SK-N-SH treated with all-trans-retinoic acid at 6 μM for 48 hours (cell line): ENCODE data around the gene TMEM214.

Source experiments
- ARNTL ChIP-seq: fragments of 450-650 bp; formaldehyde crosslinking; IDR thresholded peaks from 2 replicates; pipeline ENCODE4 v1.5.0; 2020; ENCODE audit warnings: low read depth, mild to moderate bottlenecking, moderate library complexity, borderline replicate concordance
- CSDC2 ChIP-seq: fragments of 250-450 bp; sonication (Bioruptor Pico); IDR thresholded peaks from 2 replicates; pipeline ENCODE4 v1.5.0; 2020; ENCODE audit warnings: mild to moderate bottlenecking, moderate library complexity
- GLIS3 ChIP-seq: fragments of 250-450 bp; sonication (Bioruptor Pico); IDR thresholded peaks from 2 replicates; pipeline ENCODE4 v1.5.0; 2020; ENCODE audit warnings: mild to moderate bottlenecking, moderate library complexity
- ISL1 ChIP-seq: fragments of 250-450 bp; sonication (Bioruptor Pico); IDR thresholded peaks from 2 replicates; pipeline ENCODE4 v2.1.2; 2022; ENCODE audit warnings: mild to moderate bottlenecking, moderate library complexity
- OSR1 ChIP-seq: fragments of 250-450 bp; sonication (Bioruptor Pico); IDR thresholded peaks from 2 replicates; pipeline ENCODE4 v1.8.0; 2022; ENCODE audit warnings: moderate library complexity, mild to moderate bottlenecking, inconsistent platforms
- PPARA ChIP-seq: fragments of 250-450 bp; sonication (Bioruptor Pico); IDR thresholded peaks from 2 replicates; pipeline ENCODE4 v1.5.0; 2020; ENCODE audit warnings: mild to moderate bottlenecking, borderline replicate concordance
- RARB ChIP-seq: fragments of 250-450 bp; sonication (Bioruptor Pico); IDR thresholded peaks from 2 replicates; pipeline ENCODE4 v1.8.0; 2021; ENCODE audit warnings: mild to moderate bottlenecking, moderate library complexity
- SNAI2 ChIP-seq: fragments of 250-450 bp; sonication (Bioruptor Pico); IDR thresholded peaks from 2 replicates; pipeline ENCODE4 v1.5.0; 2020; ENCODE audit warnings: mild to moderate bottlenecking, moderate library complexity
- TOX ChIP-seq: fragments of 250-450 bp; sonication (Bioruptor Pico); IDR thresholded peaks from 2 replicates; pipeline ENCODE4 v1.8.0; 2021; ENCODE audit warnings: mild to moderate bottlenecking, moderate library complexity, borderline replicate concordance
- ZFP30 ChIP-seq: fragments of 450-650 bp; formaldehyde crosslinking; IDR thresholded peaks from 2 replicates; pipeline ENCODE4 v1.5.0; 2022; ENCODE audit warnings: mild to moderate bottlenecking, moderate library complexity
- ZNF565 ChIP-seq: fragments of 450-650 bp; formaldehyde crosslinking; conservative IDR thresholded peaks from 2 replicates; pipeline ENCODE4 v1.5.0; 2020; ENCODE audit warnings: low read depth, mild to moderate bottlenecking, moderate library complexity
- TF ChIP-seq, protein P1 (sequence below): fragments of 250-450 bp; sonication (Bioruptor Pico); IDR thresholded peaks from 2 replicates; pipeline ENCODE4 v1.5.0; 2020; ENCODE audit warnings: mild to moderate bottlenecking, moderate library complexity
- TF ChIP-seq, protein P2 (sequence below): fragments of 250-450 bp; sonication (Bioruptor Pico); IDR thresholded peaks from 2 replicates; pipeline ENCODE4 v1.8.0; 2020; ENCODE audit warnings: mild to moderate bottlenecking, moderate library complexity, borderline replicate concordance
- TF ChIP-seq, protein P3 (sequence below): fragments of 250-450 bp; sonication (Bioruptor Pico); IDR thresholded peaks from 2 replicates; pipeline ENCODE4 v1.5.1; 2020; ENCODE audit warnings: low read depth, mild to moderate bottlenecking, moderate library complexity

DNA sequence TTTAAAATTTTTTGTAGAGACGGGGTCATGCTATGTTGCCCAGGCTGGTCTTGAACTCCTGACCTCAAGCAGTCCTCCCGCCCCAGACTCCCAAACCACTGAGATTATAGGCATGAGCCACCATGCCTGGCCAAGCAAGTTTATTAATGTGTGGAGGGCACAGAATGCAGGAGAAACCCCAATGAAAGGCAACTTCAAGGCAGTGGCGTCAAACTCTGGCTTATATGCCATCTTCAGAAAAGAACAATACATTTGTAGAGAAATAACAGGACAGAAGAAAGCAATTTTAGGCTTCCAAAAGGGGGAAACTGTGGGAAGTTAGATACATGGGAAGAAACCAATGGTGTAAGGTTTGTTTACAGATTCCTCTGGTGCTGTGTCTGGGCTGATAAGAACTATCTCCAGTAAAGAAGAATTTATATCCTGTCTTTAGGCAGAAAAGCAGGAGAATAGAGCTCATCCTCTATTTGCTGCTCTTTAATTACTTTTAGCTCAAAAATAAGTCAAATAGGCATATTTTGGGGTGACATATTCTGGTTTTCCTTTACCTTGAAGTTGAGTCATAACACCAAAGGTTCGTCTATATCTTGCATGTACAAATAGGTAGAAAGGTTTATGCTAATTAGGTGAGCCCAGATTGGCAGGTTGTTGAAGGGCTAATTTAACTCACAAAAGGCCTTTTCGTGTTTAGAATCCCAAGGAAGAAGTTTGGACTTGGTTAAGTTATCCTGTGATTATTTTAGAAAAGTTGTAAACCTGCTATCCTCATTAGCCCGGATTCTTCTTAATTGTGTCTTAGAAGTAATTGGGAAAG lies 26.0 kb upstream of the TMEM214 start:
- TF ChIP-seq RARB (CRISPR knock-in tag): no peak
- TF ChIP-seq, protein P1, sequence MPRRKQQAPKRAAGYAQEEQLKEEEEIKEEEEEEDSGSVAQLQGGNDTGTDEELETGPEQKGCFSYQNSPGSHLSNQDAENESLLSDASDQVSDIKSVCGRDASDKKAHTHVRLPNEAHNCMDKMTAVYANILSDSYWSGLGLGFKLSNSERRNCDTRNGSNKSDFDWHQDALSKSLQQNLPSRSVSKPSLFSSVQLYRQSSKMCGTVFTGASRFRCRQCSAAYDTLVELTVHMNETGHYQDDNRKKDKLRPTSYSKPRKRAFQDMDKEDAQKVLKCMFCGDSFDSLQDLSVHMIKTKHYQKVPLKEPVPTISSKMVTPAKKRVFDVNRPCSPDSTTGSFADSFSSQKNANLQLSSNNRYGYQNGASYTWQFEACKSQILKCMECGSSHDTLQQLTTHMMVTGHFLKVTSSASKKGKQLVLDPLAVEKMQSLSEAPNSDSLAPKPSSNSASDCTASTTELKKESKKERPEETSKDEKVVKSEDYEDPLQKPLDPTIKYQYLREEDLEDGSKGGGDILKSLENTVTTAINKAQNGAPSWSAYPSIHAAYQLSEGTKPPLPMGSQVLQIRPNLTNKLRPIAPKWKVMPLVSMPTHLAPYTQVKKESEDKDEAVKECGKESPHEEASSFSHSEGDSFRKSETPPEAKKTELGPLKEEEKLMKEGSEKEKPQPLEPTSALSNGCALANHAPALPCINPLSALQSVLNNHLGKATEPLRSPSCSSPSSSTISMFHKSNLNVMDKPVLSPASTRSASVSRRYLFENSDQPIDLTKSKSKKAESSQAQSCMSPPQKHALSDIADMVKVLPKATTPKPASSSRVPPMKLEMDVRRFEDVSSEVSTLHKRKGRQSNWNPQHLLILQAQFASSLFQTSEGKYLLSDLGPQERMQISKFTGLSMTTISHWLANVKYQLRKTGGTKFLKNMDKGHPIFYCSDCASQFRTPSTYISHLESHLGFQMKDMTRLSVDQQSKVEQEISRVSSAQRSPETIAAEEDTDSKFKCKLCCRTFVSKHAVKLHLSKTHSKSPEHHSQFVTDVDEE: no peak
- TF ChIP-seq OSR1 (CRISPR knock-in tag): no peak
- TF ChIP-seq ARNTL (CRISPR knock-in tag): no peak
- no peak for TF ChIP-seq GLIS3
- TF ChIP-seq ZNF565 (CRISPR knock-in tag): no peak
- no peak for TF ChIP-seq PPARA
- TF ChIP-seq, protein P2, sequence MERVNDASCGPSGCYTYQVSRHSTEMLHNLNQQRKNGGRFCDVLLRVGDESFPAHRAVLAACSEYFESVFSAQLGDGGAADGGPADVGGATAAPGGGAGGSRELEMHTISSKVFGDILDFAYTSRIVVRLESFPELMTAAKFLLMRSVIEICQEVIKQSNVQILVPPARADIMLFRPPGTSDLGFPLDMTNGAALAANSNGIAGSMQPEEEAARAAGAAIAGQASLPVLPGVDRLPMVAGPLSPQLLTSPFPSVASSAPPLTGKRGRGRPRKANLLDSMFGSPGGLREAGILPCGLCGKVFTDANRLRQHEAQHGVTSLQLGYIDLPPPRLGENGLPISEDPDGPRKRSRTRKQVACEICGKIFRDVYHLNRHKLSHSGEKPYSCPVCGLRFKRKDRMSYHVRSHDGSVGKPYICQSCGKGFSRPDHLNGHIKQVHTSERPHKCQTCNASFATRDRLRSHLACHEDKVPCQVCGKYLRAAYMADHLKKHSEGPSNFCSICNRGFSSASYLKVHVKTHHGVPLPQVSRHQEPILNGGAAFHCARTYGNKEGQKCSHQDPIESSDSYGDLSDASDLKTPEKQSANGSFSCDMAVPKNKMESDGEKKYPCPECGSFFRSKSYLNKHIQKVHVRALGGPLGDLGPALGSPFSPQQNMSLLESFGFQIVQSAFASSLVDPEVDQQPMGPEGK (CRISPR knock-in tag): no peak
- no peak for TF ChIP-seq SNAI2
- TF ChIP-seq TOX (CRISPR knock-in tag): no peak
- TF ChIP-seq ISL1 (CRISPR knock-in tag): no peak
- TF ChIP-seq, protein P3, sequence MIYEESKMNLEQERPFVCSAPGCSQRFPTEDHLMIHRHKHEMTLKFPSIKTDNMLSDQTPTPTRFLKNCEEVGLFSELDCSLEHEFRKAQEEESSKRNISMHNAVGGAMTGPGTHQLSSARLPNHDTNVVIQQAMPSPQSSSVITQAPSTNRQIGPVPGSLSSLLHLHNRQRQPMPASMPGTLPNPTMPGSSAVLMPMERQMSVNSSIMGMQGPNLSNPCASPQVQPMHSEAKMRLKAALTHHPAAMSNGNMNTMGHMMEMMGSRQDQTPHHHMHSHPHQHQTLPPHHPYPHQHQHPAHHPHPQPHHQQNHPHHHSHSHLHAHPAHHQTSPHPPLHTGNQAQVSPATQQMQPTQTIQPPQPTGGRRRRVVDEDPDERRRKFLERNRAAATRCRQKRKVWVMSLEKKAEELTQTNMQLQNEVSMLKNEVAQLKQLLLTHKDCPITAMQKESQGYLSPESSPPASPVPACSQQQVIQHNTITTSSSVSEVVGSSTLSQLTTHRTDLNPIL: no peak
- TF ChIP-seq ZFP30 (CRISPR knock-in tag): no peak
- TF ChIP-seq CSDC2 (CRISPR knock-in tag): no peak
